ENCODE data around the gene THYN1.

The THYN1 gene

DNA sequence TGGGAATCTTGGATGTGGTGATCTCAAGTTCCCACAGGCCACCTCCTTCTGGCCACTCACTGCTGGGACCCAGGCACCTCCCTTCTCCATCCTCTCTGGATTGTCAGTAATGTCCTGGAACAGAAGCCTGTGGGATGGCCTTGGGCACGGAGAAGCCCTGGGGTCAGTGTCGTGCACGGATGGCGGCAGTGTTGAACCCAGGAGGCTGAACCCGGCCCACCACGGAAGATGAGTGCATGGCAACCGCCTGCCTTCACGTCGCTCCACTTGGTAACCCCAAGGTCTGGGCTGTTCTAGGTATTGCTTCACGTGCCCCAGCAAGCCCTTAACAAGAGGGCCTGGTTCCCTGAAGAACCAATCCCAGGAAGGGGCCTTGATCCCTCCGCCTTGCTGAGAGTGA, 7.1 kb downstream of the THYN1 start:
- no peak for DNase-seq

DNA sequence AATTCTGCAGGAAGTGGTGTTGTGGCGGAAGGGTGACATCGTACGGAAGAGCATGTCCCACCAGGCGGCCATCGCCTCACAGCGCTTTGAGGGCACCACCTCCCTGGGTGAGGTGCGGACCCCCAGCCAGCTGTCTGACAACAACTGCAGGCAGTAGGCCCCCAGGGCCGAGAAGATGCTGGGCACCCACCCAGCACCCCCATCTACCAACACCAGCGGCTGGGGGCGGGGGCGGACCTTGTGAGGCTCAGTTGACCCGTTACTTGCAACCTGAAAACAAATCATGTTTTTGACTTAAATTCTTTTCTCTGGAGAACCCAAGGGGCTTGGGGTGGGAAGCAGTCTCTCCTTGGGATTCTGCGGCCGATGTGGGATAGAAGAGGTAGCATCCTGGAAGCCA, 7.7 kb downstream of the THYN1 start:
- no peak for DNase-seq

DNA sequence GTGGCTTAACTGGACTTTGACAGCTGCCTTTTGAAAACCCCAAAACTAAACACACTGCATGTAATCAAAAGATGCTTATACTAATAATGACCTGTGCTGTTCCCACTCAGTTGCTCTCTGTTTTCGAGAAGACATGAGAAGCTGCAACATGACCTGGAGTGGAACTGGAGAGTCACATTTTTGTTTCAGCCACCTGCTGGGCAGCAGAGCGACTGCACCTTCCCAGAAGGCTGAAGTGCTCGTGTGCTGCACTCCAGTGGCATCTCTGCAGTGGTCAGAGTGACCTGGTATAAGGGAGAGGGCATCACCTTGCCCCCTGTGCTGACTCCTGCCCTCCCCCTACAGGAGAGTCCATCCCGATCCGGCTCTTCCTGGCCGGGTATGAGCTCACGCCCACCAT, 8.6 kb downstream of the THYN1 start:
- DNase-seq: peak; percentile 10 to 13

DNA sequence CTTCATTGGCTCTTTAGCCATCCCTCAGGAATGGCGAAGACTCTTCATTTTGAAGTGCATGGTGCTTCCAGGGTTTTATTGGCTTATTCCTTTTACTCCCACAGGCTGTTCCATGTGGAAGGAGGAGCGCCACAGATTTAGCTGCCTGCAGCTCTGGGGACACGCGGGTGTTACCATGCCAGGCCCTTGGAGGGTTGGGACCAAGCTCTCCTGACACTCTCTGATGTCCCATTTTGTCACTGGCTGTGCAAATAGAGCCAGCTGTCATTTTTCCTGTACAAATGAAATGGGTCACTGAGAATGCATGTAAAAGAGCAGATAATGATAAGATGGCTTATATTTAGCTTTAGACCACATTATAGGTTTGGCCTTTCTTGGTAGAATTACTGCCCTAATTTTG, 9.2 kb downstream of the THYN1 start:
- DNase-seq: no peak

DNA sequence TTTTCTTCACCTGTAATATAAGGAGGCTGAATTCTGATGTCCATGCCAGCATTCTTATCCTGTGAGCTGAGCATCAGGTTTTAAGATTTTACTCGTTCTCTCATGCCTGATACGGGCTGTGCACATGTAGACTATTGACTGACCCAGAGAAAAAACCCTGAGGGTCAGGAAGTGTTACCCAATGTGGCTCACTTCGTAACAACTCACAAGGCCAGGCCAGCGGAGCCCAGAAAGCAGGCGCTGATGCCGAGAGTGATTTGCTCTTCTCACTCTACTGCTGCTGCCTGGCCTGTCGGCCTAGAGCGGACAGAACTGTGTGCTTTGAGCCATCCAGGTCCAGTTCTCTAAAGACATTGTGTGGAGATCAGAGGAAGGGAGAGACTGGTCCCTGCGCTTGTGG, 10.8 kb downstream of the THYN1 start:
- DNase-seq: no peak

DNA sequence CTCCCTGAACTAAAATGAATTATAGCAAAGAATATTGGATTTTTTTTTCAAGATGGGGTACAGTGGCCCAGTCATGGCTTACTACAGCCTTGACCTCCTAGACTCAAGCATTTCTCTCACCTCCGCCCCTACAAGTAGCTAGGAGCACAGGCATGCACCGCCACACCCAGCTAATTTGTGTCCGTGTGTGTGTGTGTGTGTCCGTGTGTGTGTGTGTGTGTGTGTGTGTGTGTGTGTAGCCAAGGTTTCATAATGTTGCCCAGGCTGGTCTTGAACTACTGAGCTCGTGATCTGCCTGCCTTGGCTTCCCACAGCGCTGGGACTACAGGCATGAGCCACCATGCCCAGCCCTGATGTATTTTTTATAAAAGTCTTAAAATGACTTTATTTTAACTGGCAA, 12.6 kb downstream of the THYN1 start:
- DNase-seq: no peak

DNA sequence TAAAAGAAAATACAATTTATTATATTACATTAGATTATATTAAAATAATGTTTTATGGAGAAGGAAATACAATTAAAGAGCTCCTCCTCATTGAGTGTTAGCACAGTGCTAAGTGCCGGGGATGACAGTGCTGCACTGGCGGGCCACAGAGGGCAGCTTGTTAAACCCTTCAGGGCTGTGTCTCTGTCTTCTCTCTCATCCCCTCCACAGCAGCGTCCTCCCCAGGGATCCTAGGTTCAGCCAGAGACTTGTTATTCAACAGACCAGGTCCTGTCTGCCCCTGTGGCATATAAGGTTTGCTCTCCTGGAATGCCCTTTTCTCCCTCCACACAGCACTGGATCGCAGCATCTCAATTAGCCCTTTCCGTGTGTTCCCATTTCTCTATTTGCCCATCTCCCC, 14.2 kb downstream of the THYN1 start:
- DNase-seq: no peak

DNA sequence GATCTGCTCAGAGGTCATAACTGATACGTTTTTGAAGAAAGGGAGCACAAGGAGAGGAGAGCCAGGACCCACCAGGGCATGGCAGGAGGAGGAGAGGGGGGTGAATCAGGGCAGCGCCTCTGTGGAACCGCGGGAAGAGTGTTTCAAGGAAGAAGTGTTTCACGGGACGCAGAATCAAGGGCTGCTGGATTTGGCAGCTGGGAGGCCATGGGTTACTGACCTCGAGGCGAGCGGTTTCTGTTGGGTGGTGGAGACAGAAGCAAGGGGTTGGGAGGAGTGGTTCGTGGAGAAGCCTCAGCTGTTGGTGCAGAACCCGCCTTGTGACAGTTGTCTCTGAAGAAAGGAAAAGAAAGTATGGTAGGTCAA, 15.6 kb downstream of the THYN1 start:
- no peak for DNase-seq

DNA sequence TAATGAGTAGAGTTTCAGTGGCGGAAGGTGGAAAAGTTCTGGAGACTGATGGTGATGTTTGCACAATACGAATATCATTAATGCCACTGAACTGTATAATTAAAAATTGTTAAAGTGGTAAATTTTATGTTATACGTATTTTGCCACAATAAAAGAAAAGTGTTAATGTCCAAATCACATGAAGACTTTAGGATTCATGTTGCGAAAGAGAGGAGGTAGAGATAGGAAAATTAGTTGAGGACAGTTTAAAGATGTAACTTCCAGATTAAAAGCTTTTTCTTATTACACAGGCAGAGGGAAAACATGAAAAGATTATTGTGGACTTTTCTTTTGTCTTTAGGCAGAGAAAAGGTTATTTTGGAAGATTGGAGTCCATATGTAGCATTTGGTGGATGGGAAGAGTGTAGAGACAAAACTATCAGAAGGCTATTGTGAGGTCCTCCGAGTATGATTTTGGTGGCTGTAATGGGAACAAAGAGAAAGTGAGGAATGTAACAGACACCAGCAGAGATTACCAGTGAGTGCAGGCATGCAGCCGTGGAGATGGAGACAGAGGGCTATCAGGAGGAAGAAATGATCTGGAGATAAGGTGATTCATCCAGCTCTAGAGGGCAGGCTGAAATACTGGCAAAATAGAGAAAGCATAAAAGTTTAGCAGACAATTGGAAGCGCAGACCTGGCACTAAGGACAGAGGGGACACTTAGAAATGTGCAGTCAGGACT, 16.2 kb downstream of the THYN1 start:
- DNase-seq: no peak

DNA sequence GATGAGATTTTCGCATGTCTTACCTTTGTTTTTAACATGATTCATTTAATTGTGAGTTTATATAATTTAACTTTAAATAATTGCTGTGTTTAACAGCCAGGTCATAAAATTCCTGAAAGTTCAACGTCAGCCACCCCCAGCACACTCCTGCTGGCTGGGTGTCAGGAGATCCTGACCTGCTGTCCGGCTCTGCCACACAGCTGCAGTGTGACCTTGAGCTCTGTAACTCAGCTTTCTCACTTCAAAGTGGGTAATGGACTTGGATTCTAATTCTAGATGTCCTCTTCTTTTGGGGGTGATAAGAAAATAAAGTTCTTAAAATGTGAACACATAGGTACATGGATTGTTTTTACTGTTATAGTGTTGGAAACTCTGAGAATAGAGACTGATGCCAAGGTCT, 17.8 kb downstream of the THYN1 start:
- no peak for DNase-seq

DNA sequence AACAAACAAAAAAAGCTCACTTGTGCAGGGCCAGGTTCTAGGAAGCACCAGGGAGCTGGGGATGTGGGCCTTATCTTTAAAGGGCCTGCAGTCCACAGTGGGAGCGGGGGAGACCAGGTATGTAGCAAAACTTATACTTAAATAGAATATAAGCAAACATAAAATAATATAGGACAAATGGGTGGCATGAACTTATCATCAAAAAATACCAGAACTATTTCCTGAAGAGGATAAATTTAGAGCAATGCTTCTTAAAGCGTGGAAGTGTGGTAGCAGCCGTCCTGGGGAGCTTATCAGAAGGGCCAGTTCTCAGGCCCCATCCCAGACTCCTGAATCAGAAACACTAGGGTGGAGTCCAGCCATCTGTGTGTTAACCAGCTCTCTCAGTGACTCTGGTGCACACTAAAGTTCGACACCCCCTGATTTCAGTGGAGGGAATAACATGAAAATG, 19.4 kb downstream of the THYN1 start:
- no peak for DNase-seq

DNA sequence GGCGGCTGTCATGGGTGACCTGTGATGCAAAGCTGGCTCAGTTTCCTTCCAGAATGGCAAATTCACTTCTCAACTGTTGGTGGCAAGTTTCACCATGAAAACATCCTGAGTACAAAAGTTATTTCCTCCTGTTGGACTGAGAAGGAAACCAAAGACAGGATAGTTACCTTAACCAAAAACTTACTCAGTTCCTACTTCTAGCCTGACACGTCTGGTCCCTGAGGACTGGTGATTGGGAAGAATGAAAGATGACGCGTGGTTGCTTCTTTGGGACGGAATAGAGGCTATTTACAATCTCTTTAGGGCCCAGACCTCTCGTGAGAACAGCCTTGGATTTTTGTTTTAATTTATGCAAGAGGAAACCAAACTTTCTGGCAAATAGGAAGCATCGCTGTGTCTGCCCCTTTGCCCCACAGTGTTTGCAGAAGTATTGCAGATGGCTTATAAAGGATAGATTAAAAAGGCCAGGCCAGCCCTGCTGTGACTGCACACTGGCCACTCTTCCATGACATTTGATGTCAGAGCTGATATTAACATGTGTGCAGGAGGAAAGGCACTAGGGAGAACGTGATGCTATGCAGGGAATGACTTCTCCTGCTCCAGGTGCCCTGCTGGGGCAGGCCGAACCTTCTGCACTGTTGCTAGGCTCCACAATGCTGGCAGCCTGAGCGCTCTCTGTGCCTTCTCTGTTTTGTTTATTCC, 21.0 kb downstream of the THYN1 start:
- DNase-seq: no peak

DNA sequence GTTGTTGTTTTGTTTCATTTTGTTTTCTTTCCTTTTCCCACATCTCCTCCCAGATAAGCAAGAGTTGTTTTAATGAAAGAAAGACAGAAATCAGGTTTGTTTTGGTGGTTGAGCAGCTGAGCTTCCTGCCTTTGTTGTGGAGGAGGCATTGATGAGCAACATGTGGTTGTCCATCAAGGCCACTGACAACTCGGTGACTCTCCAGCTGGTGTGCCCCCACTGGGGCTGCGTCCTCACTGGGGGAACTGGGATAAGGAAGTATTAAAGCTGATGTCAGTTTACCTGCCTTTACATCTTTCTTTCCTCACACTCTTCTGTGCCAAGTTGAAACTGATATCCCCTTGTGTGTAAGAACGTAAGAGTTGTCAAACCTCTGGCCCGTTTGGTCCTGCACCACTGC, 22.8 kb downstream of the THYN1 start:
- no peak for DNase-seq

DNA sequence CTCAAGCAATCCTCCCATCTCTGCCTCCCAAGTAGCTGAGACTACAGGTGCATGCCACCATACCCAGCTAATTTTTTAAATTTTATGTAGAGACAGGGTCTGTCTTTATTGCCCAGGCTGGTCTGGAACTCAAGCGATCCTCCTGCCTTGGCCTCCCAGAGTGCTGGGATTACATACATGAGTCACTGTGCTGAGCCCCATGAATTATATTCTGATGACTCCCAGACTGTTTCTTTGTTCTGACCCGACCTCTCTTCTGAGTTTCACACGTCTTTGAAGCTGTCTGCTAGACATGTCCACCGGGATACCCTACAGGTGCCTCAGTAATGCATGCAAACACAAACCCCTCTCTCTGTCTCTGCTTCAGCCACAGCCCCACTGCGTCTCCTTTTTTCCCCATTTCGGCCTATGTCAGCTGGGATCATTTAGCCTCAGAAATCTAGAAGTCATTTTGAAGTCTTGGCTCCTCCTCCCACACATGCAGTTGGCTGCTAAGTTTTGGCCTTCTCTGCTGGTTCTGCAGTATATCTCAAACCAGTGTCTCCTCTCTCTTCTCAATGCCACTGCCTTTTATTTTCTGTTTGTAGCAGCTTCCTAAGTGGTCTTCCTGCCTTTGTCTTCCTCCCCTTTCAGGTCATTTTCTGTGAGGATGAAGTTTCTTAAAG, 23.9 kb downstream of the THYN1 start:
- no peak for DNase-seq

DNA sequence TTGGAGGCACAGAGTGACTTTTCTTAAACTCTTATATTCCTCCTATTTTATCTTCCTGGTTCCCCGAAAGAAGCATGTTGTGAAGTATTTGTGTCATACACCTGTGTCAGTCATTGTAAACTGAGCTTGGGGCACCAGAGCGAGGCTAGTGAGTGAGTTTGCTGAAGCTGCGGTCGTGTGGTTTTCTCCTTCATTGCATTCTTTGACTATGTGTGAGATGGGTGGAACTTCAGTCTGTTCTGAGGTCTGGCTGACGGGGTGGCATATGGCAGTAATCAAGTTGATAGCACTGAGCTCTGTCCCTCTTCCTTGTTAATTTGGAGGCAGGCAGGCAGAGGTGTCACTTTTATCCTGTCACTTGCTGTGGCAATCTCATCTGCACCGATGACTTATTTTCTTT, 24.5 kb downstream of the THYN1 start:
- no peak for DNase-seq

DNA sequence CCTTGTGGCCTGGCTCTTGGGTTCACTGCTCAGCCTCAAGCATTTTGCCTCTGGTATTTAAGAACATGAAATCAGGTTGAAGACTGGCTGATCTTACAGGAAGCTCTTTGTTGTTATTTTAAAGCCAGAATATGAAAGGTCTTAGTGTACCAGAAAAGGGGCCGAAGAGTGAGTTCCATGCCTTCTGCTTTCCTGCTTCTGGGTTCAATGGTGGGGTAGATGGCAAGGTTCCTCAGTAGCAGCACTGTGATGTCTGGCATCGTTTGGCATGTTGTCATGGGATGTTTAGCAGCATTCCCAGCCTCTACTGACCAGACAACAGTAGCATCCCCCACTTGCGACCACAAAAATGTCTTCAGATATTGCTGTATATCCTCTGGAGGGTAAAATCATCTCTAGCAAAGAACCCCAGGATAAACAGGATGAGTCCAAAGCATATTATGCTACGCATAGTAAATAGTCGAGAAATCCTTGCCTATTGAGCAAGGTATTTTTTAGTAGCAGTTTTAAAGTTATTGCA, 26.3 kb downstream of the THYN1 start:
- DNase-seq: no peak

DNA sequence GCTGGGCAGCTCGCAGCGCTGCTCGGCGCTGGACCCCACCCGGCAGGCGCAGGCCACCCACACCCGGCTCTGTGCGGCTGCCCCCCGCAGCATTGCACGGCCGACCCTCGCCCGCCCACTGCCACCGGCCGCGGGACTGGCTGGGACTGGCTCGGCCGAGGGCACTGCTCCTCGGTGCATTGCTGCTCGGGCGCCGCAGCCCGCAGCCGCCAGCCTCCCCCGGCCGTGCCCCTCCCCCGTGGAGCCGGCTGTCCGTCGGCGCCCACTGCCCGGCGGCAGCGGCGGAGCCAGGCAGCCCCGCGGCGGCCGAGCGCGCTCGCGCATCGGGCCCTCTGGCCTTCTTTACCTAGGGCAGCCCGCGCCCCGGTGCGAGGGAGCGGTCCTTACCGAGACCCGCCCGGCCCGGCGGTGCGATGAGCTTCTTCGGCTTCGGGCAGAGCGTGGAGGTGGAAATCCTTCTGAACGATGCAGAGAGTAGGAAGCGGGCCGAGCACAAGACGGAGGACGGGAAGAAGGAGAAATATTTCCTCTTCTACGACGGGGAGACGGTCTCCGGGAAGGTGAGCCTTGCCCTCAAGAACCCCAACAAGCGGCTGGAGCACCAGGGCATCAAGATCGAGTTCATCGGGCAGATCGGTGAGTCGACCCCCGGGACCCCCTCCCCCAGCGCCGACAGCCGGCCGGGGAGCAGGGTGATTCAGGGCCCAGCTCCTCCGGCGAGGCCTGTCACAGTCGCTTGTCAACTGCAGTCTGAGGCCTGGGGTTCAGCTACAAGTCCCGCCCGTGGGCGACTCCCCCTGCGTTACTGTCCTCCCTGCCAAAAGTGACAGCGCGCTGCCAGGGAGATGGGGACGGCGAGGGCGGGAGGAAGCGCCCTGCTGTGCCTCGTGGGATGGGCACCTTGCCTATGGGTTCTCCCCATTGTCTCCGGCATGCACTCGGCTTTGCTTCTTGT, 28.2 kb downstream of the THYN1 start:
- DNase-seq: peak in 1 of 2 experiments; percentile 55

DNA sequence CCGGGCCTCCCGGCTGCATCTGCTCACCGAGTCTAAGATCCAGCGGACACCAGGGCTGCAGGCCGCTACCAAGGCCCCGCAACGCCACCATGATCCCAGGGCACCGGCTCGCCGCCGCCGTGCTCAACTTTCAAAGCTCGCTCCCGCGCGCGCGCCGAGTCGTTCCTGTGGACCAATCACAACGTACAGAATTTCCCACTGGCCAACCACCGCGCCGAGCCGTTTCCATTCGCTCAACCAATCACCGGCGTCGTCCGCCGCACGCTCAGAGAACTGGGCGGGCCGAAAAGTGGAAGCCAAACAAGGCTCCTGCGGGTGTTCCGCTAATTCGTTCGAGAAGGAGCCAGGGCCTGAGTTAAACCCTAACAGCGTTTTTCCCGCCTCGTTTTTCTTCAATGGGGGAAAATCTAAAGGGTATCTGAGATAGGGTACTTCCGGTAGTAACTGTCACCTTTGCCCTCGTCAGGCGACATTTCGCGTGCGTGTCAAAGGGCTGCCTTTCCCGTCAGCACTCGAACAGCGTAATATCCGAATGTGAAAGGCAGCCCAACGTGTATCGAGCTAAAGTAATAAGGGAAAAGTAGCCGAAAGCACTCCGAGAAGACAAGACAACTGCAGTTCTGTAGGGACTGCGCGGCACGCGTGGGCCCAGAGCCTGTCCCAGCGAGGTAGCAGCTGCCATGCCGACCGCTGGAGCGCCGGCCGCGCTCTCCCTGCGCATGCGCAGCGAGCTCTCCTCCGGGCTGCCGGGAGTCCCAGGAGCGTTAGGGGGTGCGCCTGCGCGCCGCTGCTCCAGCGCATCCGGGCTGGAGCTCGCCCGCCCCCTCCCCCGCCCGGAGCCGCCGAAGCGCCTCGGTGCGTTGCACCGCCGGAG, 29.1 kb downstream of the THYN1 start, which contains the start of the genes NCAPD3 and VPS26B:
TSS of gene NCAPD3 (minus strand) at position 132 of the 874 bp plus-strand sequence. CDS start at position 91, 41 bp downstream.
TSS of gene VPS26B (plus strand) at position 836 of the 874 bp plus-strand sequence. CDS start 452 bp downstream, outside the sequence.
- peak; percentile 92 to 96 for DNase-seq

DNA sequence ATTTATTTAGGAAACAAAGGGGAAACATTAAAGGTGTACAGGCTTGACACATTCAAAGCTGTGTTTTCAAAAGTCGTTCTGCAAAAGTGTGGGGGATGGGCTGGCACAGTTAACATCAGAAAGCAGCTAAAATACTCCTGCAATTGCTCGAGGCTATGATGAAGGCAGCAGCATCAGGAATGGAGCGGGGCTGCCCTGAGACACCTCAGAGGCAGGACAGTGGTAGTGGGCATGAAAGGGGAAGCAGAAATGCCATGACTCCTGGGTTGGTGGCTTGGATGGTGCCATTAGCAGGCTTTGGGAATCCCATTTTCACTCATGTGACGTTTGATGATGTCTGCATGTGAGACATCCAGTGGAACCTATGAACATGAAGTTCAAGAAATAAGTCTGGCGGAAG, 30.0 kb downstream of the THYN1 start:
- DNase-seq: no peak

DNA sequence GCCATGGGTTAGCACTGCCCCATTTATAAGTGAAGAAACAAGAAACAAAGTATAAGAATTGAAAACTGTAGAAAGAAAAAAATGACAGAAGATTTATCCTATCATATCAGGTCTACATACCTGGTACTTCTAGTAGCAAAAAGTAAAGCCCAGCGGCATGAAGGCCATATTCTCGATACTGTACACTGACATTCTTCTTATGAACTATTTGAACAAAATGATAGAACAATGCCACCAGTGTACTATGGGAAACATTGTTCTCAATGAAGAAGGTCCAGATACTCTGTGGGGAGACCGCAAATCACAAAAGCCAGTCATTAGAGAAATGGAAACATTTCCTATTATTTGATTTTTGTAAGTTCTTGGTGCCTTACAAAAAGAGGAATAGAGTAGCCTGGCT, 36.3 kb downstream of the THYN1 start:
- DNase-seq: no peak

DNA sequence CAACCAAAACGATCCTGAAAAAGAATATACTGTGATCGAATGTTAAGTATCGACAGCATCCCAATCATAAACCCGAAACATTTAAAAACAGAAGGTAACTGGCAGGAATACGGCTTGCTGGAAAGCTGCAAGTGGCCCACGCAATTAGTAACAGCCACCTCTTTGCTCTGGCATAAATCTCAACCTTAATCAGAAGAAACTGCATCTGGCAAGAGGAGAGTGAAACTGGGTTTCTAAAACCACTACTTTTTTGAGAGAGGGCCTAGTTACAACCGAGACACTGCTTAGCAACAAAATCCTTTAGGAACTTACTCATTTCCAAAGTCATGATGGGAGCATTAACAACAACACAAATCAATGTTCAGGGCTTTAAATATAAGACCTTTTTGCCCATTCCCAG, 37.3 kb downstream of the THYN1 start:
- no peak for DNase-seq
